Right ventricle myocardium inferior (tissue), 1 donor: ENCODE data around the gene MS4A4E. TPM values are rescaled to one million over a fixed set of nuclear protein-coding genes. Genes with fewer than 3 reads are reported as not detected.

ENCODE experiments used
- ATAC-seq: fragments of 200-7000 bp; cut with Tn5 transposase; one replicate; pipeline ENCODE4 v1.9.1; 2020; ENCODE audit warnings: mild to moderate bottlenecking, moderate library complexity
- DNase-seq: peaks from one replicate; pipeline ENCODE4 v3.0.0; 2021; ENCODE audit errors: missing footprints
- intact Hi-C: fragments of 100-400 bp; cut with DNase I; formaldehyde crosslinking; loops from one replicate; pipeline ENCODE4 v1.11.0; 2022
- microRNA-seq: library from miRNA; unstranded; fragments of <30 nt; microRNA quantifications from one replicate; pipeline ENCODE4 v1.2.0, GENCODE V29; 2020
- total RNA-seq: library from RNA; stranded (reverse); fragmentation: NEBNext Ultra II Directional; extraction: Animal tissue kit (Norgen Biotek cat#: 25700); gene quantifications from one replicate; pipeline ENCODE4 v1.2.1, GENCODE V29; 2021
- donor health status: DM: no; HTN: yes; CAD: no; lungs with severe emphysema.

The MS4A4E gene
- total RNA-seq, 1 donor from 2014 or later = 1.3 TPM

- no peak for ATAC-seq
- intact Hi-C loops = no loop called here
- DNase-seq = no peak
These were observed 92.7 kb downstream of the MS4A4E start for GRCh38 chr11:60150279-60150678.

Small RNA genes within 50 kb of the gene (microRNA-seq; reads per million reads assigned to microRNA genes)
- 1.4 reads per million for gene MIR6503

Other genes starting within 250 kb of the MS4A4E start
- gene OOSP4B, start 226.0 kb downstream of the MS4A4E start, total RNA-seq = not detected
- not detected for gene OOSP2, start 202.7 kb downstream of the MS4A4E start, total RNA-seq
- gene MS4A3, start 186.5 kb downstream of the MS4A4E start, total RNA-seq = not detected
- 0.95 TPM for gene MS4A2, start 154.5 kb downstream of the MS4A4E start, total RNA-seq
- gene MS4A6A, start 60.1 kb downstream of the MS4A4E start, total RNA-seq = 64.0 TPM
- gene MS4A4A, start 37.5 kb upstream of the MS4A4E start, total RNA-seq = 23.8 TPM
- not detected for gene MS4A6E, start 84.1 kb upstream of the MS4A4E start, total RNA-seq
- 14.5 TPM for gene MS4A7, start 135.4 kb upstream of the MS4A4E start, total RNA-seq
- gene MS4A14, start 153.3 kb upstream of the MS4A4E start, total RNA-seq = 1.0 TPM
- gene MS4A5, start 186.4 kb upstream of the MS4A4E start, total RNA-seq = not detected
- not detected for gene MS4A1, start 212.7 kb upstream of the MS4A4E start, total RNA-seq
- gene MS4A12, start 249.6 kb upstream of the MS4A4E start, total RNA-seq = not detected